ENCODE data around the gene PDIA2.
"Not testable (repeated sequence)": the region's sequence is repeated elsewhere in the genome, so short reads cannot be mapped to it uniquely, and the experiment has no call there.

The PDIA2 gene

GRCh38 chr16:316741-317464, 33.9 kb downstream of the PDIA2 start:
- Mint-ChIP-seq H3K27me3 (ENCODE audit: low read depth) (no peaks in the 10 kb centered on the region), H3K4me1 (ENCODE audit: low read depth) (peaks cover 6% of the 10 kb centered on the region), H3K9me3 (no peaks in the 10 kb centered on the region), H3K36me3 (ENCODE audit: low read depth) (peaks cover 3% of the 10 kb centered on the region), H3K4me3 (no peak overlapping the region), H3K27ac (no peak overlapping the region)

- no peak overlapping the region for H3K27ac Mint-ChIP-seq
- H3K27me3 Mint-ChIP-seq (ENCODE audit: low read depth): no peaks in the 10 kb centered on the region
- no peaks in the 10 kb centered on the region for H3K9me3 Mint-ChIP-seq
- H3K36me3 Mint-ChIP-seq (ENCODE audit: low read depth): peaks cover 3% of the 10 kb centered on the region
- peaks cover 6% of the 10 kb centered on the region for H3K4me1 Mint-ChIP-seq (ENCODE audit: low read depth)
- H3K4me3 Mint-ChIP-seq: no peak overlapping the region
Observed at GRCh38 chr16:317583-317982, 34.6 kb downstream of the PDIA2 start.

- no peaks in the 10 kb centered on the region for H3K27me3 Mint-ChIP-seq (ENCODE audit: low read depth)
- no peak overlapping the region for H3K27ac Mint-ChIP-seq
- peaks cover 7% of the 10 kb centered on the region for H3K4me1 Mint-ChIP-seq (ENCODE audit: low read depth)
- H3K9me3 Mint-ChIP-seq: no peaks in the 10 kb centered on the region
- H3K36me3 Mint-ChIP-seq (ENCODE audit: low read depth): peaks cover 3% of the 10 kb centered on the region
- H3K4me3 Mint-ChIP-seq: no peak overlapping the region
Observed at GRCh38 chr16:318628-319027, 35.7 kb downstream of the PDIA2 start.

GRCh38 chr16:320206-320605, 37.2 kb downstream of the PDIA2 start:
- Mint-ChIP-seq H3K27me3 (ENCODE audit: low read depth) (no peaks in the 10 kb centered on the region), H3K4me3 (no peak overlapping the region), H3K27ac (no peak overlapping the region), H3K9me3 (no peaks in the 10 kb centered on the region), H3K36me3 (ENCODE audit: low read depth) (peaks cover 2% of the 10 kb centered on the region), H3K4me1 (ENCODE audit: low read depth) (peaks cover 20% of the 10 kb centered on the region)

GRCh38 chr16:321532-321931, 38.6 kb downstream of the PDIA2 start:
- Mint-ChIP-seq H3K36me3 (ENCODE audit: low read depth) (peaks cover 2% of the 10 kb centered on the region), H3K27ac (no peak overlapping the region), H3K4me1 (ENCODE audit: low read depth) (peaks cover 25% of the 10 kb centered on the region), H3K9me3 (no peaks in the 10 kb centered on the region), H3K27me3 (ENCODE audit: low read depth) (no peaks in the 10 kb centered on the region), H3K4me3 (no peak overlapping the region)

GRCh38 chr16:322476-323143, 39.6 kb downstream of the PDIA2 start:
- Mint-ChIP-seq H3K27me3 (ENCODE audit: low read depth) (no peaks in the 10 kb centered on the region), H3K4me1 (ENCODE audit: low read depth) (peaks cover 25% of the 10 kb centered on the region), H3K9me3 (no peaks in the 10 kb centered on the region), H3K27ac (no peak overlapping the region), H3K36me3 (ENCODE audit: low read depth) (peaks cover 2% of the 10 kb centered on the region), H3K4me3 (no peak overlapping the region)

- Mint-ChIP-seq H3K9me3 (no peaks in the 10 kb centered on the region), H3K4me1 (ENCODE audit: low read depth) (peaks cover 24% of the 10 kb centered on the region), H3K36me3 (ENCODE audit: low read depth) (peaks cover under 1% of the 10 kb centered on the region), H3K4me3 (peak overlapping the region; percentile 28), H3K27ac (no peak overlapping the region), H3K27me3 (ENCODE audit: low read depth) (no peaks in the 10 kb centered on the region)
Observed at GRCh38 chr16:324201-324450, 41.2 kb downstream of the PDIA2 start.

GRCh38 chr16:324451-325334, 41.7 kb downstream of the PDIA2 start:
- H3K36me3 Mint-ChIP-seq (ENCODE audit: low read depth): no peaks in the 10 kb centered on the region
- H3K27ac Mint-ChIP-seq: peak overlapping the region; percentile 49
- H3K4me1 Mint-ChIP-seq (ENCODE audit: low read depth): peaks cover 22% of the 10 kb centered on the region
- no peaks in the 10 kb centered on the region for H3K27me3 Mint-ChIP-seq (ENCODE audit: low read depth)
- no peaks in the 10 kb centered on the region for H3K9me3 Mint-ChIP-seq
- H3K4me3 Mint-ChIP-seq: peak overlapping the region; percentile 43

GRCh38 chr16:325375-326145, 42.6 kb downstream of the PDIA2 start:
- H3K4me3 Mint-ChIP-seq: peak overlapping the region; percentile 43
- H3K27ac Mint-ChIP-seq: peak overlapping the region; percentile 49
- H3K27me3 Mint-ChIP-seq (ENCODE audit: low read depth): peaks cover 5% of the 10 kb centered on the region
- no peaks in the 10 kb centered on the region for H3K9me3 Mint-ChIP-seq
- peaks cover 22% of the 10 kb centered on the region for H3K4me1 Mint-ChIP-seq (ENCODE audit: low read depth)
- peaks cover 3% of the 10 kb centered on the region for H3K36me3 Mint-ChIP-seq (ENCODE audit: low read depth)

GRCh38 chr16:330741-331140, 47.8 kb downstream of the PDIA2 start:
- H3K27ac Mint-ChIP-seq: no peak overlapping the region
- peaks cover 7% of the 10 kb centered on the region for H3K27me3 Mint-ChIP-seq (ENCODE audit: low read depth)
- peaks cover 6% of the 10 kb centered on the region for H3K36me3 Mint-ChIP-seq (ENCODE audit: low read depth)
- peaks cover 13% of the 10 kb centered on the region for H3K4me1 Mint-ChIP-seq (ENCODE audit: low read depth)
- no peak overlapping the region for H3K4me3 Mint-ChIP-seq
- H3K9me3 Mint-ChIP-seq: no peaks in the 10 kb centered on the region

GRCh38 chr16:331181-331814, 48.3 kb downstream of the PDIA2 start:
- H3K36me3 Mint-ChIP-seq (ENCODE audit: low read depth); H3K9me3 Mint-ChIP-seq; H3K27ac Mint-ChIP-seq; H3K27me3 Mint-ChIP-seq (ENCODE audit: low read depth); H3K4me3 Mint-ChIP-seq: not testable (repeated sequence)
- H3K4me1 Mint-ChIP-seq (ENCODE audit: low read depth): peaks cover 16% of the 10 kb centered on the region

GRCh38 chr16:333406-334094, 50.6 kb downstream of the PDIA2 start:
- H3K36me3 Mint-ChIP-seq (ENCODE audit: low read depth): peaks cover 6% of the 10 kb centered on the region
- peaks cover 17% of the 10 kb centered on the region for H3K4me1 Mint-ChIP-seq (ENCODE audit: low read depth)
- H3K27ac Mint-ChIP-seq: no peak overlapping the region
- H3K4me3 Mint-ChIP-seq: no peak overlapping the region
- H3K27me3 Mint-ChIP-seq (ENCODE audit: low read depth): peaks cover 7% of the 10 kb centered on the region
- H3K9me3 Mint-ChIP-seq: no peaks in the 10 kb centered on the region

GRCh38 chr16:334164-334832, 51.3 kb downstream of the PDIA2 start:
- H3K27ac Mint-ChIP-seq; H3K36me3 Mint-ChIP-seq (ENCODE audit: low read depth); H3K9me3 Mint-ChIP-seq; H3K4me3 Mint-ChIP-seq; H3K27me3 Mint-ChIP-seq (ENCODE audit: low read depth): not testable (repeated sequence)
- peaks cover 19% of the 10 kb centered on the region for H3K4me1 Mint-ChIP-seq (ENCODE audit: low read depth)

All from T-helper 1 cell treated with Interleukin-12 subunit alpha and Interleukin-12 subunit beta and Interleukin-4 antibody, amounts not matched to agents 30 μg/mL and 1 μg/mL, for 36 hours (primary cell).